ENCODE measurements around the gene SEMA6B. TPM values are rescaled to one million over a fixed set of nuclear protein-coding genes. Genes with fewer than 3 reads are reported as not detected.

The SEMA6B gene
- total and polyA plus RNA-seq, 7 donors: 2.3 to 11.7 (median 7.1) TPM

- ATAC-seq: peak in 1 of 4 donors; percentile 35
- H3K27ac ChIP-seq: no peak overlapping the region
- no peak overlapping the region for H3K4me3 ChIP-seq
- 62 to 70% (median 70%) methylated on average over 11 of the region's 11 CpGs for whole genome bisulfite sequencing, 3 donors
- TF ChIP-seq CTCF (IDR thresholded peaks at IDR 0.05): peak; percentile 29
- intact Hi-C loops (cut with DNase I): no loop called here
- no peaks in the 10 kb centered on the region for H3K4me1 ChIP-seq
- H3K27me3 ChIP-seq (ENCODE audit: insufficient read depth in 3 of 3, low read length in 2 of 3): peaks cover 0 to 35% (median 5%) of the 10 kb centered on the region in 3 donors
- H3K9me3 ChIP-seq: no peaks in the 10 kb centered on the region
- no peaks in the 10 kb centered on the region for H3K36me3 ChIP-seq (ENCODE audit: insufficient read depth in 1 of 2, low read depth in 1 of 2)
- no peak for DNase-seq
Measured at GRCh38 chr19:4589579-4590410, 30.3 kb upstream of the SEMA6B start.

DNA sequence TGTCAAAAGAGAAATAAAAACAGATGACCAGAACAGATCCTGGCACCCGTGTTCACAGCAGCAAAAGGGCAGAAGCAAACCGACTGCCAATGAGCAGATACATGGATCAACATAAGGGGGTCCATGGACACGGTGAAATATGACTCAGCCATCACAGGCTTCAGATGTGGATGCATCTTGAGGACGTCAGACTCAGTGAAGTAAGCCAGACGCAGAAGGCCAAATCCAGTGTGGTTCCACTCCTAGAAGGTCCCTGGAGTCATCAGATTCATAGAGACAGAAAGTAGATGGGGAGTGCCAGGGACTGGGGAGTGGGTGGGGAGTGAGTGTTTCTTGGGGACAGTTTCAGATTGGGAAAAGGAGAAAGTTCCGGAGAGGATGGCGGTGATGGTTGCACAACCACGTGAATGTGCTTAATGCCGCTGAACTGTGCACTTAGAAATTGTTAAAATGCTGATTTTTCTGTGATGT, 28.8 kb upstream of the SEMA6B start:
- Histone ChIP-seq H3K27ac (no peak overlapping the region), H3K4me3 (no peak overlapping the region), H3K9me3 (no peaks in the 10 kb centered on the region), H3K27me3 (ENCODE audit: insufficient read depth in 3 of 3, low read length in 2 of 3) (peaks cover 0 to 49% (median 12%) of the 10 kb centered on the region in 3 donors), H3K4me1 (peaks cover 7% of the 10 kb centered on the region), H3K36me3 (ENCODE audit: insufficient read depth in 1 of 2, low read depth in 1 of 2) (no peaks in the 10 kb centered on the region)
- WGBS, 3 donors: 38 to 62% (median 45%) methylated on average over 9 of the region's 9 CpGs
- no peak for TF ChIP-seq CTCF (IDR thresholded peaks at IDR 0.05)
- ATAC-seq (no peak), DNase-seq (no peak)
- intact Hi-C loops (cut with DNase I): no loop called here

DNA sequence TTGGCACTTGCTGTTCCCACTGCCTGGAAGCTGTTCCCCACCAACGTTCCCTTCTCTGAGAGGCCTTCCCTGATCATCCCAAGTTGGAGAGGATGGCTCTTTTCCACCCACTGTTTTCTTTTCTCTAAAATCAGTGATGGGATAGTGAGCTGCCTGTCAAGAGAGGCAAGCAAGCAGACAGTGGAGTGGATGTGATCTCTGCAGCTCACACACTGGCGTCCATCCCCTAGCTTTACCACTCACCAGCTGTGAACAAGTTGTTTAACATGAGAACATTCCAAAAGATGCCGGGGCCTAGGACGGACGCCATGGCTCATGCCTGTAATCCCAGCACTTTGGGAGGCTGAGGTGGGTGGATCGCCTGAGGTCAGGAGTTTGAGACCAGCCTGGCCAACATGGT, 28.0 kb upstream of the SEMA6B start:
- no peaks in the 10 kb centered on the region for H3K36me3 ChIP-seq (ENCODE audit: insufficient read depth in 1 of 2, low read depth in 1 of 2)
- WGBS, 3 donors: 74 to 83% (median 81%) methylated on average over 6 of the region's 6 CpGs
- ATAC-seq (no peak), DNase-seq (no peak)
- H3K4me3 ChIP-seq: no peak overlapping the region
- H3K4me1 ChIP-seq: peaks cover 7% of the 10 kb centered on the region
- peaks cover 0 to 52% (median 12%) of the 10 kb centered on the region in 3 donors for H3K27me3 ChIP-seq (ENCODE audit: insufficient read depth in 3 of 3, low read length in 2 of 3)
- H3K9me3 ChIP-seq: no peaks in the 10 kb centered on the region
- TF ChIP-seq CTCF (IDR thresholded peaks at IDR 0.05): no peak
- intact Hi-C loops (cut with DNase I): no loop called here
- no peak overlapping the region for H3K27ac ChIP-seq

- H3K9me3 ChIP-seq: no peaks in the 10 kb centered on the region
- H3K36me3 ChIP-seq (ENCODE audit: insufficient read depth in 1 of 2, low read depth in 1 of 2): no peaks in the 10 kb centered on the region
- no peak overlapping the region for H3K27ac ChIP-seq
- H3K27me3 ChIP-seq (ENCODE audit: insufficient read depth in 3 of 3, low read length in 2 of 3): peaks cover 0 to 60% (median 10%) of the 10 kb centered on the region in 3 donors
- no peak overlapping the region for H3K4me3 ChIP-seq
- ATAC-seq (no peak), DNase-seq (no peak)
- no peak for TF ChIP-seq CTCF (IDR thresholded peaks at IDR 0.05)
- intact Hi-C loops (cut with DNase I): no loop called here
- peaks cover 7% of the 10 kb centered on the region for H3K4me1 ChIP-seq
- 81 to 87% (median 83%) methylated on average over 6 of the region's 6 CpGs for WGBS, 3 donors
Measured at GRCh38 chr19:4586691-4587090, 27.2 kb upstream of the SEMA6B start.

Measured in psoas muscle (tissue), 8 donors.